Measurements from ENCODE around the gene BANK1. TPM values are rescaled to one million over a fixed set of nuclear protein-coding genes. Genes with fewer than 3 reads are reported as not detected.

The BANK1 gene
- total and polyA plus RNA-seq, 2 of the 8 experiments (the other 6 are each of a cell fraction or from before 2014, with no cell fraction given), result 0.59 to 0.93 TPM

DNA sequence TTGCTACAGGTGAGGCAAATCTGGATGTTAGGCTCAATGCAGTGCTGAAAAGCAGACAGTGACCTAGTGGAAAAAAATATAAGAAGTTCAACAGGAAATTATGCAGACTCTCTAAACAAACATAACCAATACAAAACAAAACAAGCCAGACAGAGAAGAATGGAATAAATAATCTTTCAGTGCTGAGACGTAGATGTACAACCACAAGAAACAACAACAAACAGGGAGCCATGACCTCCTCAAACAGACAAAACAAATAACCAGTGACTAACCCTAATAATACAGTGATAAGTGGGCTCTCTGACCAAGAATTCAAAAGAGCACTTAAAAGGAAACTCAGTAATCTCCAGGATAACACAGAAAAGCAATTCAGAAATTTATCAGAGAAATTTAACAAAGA is 315.5 kb downstream of the BANK1 start (continued):
- TF ChIP-seq BACH1 (IDR thresholded peaks at IDR 0.05; ENCODE audit: low read length) (no peak), TAF7 (optimal IDR thresholded peaks at IDR 0.05; ENCODE audit: borderline replicate concordance, low read depth, low read length) (no peak), TCF12 (IDR thresholded peaks at IDR 0.05; ENCODE audit: low read depth, low read length) (no peak), SIX5 (IDR thresholded peaks at IDR 0.05; ENCODE audit: low read depth, low read length) (no peak), JUN (IDR thresholded peaks at IDR 0.05; ENCODE audit: low read depth, low read length) (no peak), SP1 (IDR thresholded peaks at IDR 0.05; ENCODE audit: low read depth, low read length) (no peak)
